Measurements from ENCODE around the gene BSG.
"Not testable (repeated sequence)": the region's sequence is repeated elsewhere in the genome, so short reads cannot be mapped to it uniquely, and the experiment has no call there.

The BSG gene

GRCh38 chr19:584240-585001, 12.0 kb downstream of the BSG start:
- DNase-seq (ENCODE audit: insufficient read length, low spot score), result peak; percentile 91
- TF ChIP-seq PAX5 (IDR thresholded peaks at IDR 0.05; ENCODE audit: insufficient read depth, low read length, severe bottlenecking) (no peak), POLR2A (IDR thresholded peaks at IDR 0.05; ENCODE audit: low read depth, low read length) (peak; percentile 43; the same call in 1 of the 2 replicates), POLR2AphosphoS5 (IDR thresholded peaks at IDR 0.05; ENCODE audit: low read depth, low read length) (peak; percentile 62), POU2F2 (IDR thresholded peaks at IDR 0.05; ENCODE audit: low read depth, low read length) (no peak; the same call in 1 of the 2 replicates), TAF1 (IDR thresholded peaks at IDR 0.05; ENCODE audit: low read depth, low read length) (no peak), SPI1 (IDR thresholded peaks at IDR 0.05; ENCODE audit: low read depth, low read length) (no peak)
- peak; percentile 82 for FAIRE-seq

- FAIRE-seq; DNase-seq (ENCODE audit: insufficient read length, low spot score): not testable (repeated sequence)
Measured at GRCh38 chr19:585146-585545, 12.8 kb downstream of the BSG start.

GRCh38 chr19:585551-586110, 13.2 kb downstream of the BSG start:
- FAIRE-seq (no peak), DNase-seq (ENCODE audit: insufficient read length, low spot score) (no peak)
- TF ChIP-seq PAX5 (IDR thresholded peaks at IDR 0.05; ENCODE audit: insufficient read depth, low read length, severe bottlenecking) (no peak), POLR2AphosphoS5 (IDR thresholded peaks at IDR 0.05; ENCODE audit: low read depth, low read length) (no peak), TAF1 (IDR thresholded peaks at IDR 0.05; ENCODE audit: low read depth, low read length) (no peak), POLR2A (IDR thresholded peaks at IDR 0.05; ENCODE audit: low read depth, low read length) (no peak; the same call in 1 of the 2 replicates), POU2F2 (IDR thresholded peaks at IDR 0.05; ENCODE audit: low read depth, low read length) (no peak), SPI1 (IDR thresholded peaks at IDR 0.05; ENCODE audit: low read depth, low read length) (no peak)

- peak; percentile 62 for DNase-seq (ENCODE audit: insufficient read length, low spot score)
- FAIRE-seq, result no peak
- no peak for TF ChIP-seq SPI1 (IDR thresholded peaks at IDR 0.05; ENCODE audit: low read depth, low read length)
- TF ChIP-seq POLR2AphosphoS5 (IDR thresholded peaks at IDR 0.05; ENCODE audit: low read depth, low read length), result no peak
- no peak for TF ChIP-seq TAF1 (IDR thresholded peaks at IDR 0.05; ENCODE audit: low read depth, low read length)
- no peak for TF ChIP-seq POU2F2 (IDR thresholded peaks at IDR 0.05; ENCODE audit: low read depth, low read length)
- TF ChIP-seq PAX5 (IDR thresholded peaks at IDR 0.05; ENCODE audit: insufficient read depth, low read length, severe bottlenecking), result no peak
- no peak for TF ChIP-seq POLR2A (IDR thresholded peaks at IDR 0.05; ENCODE audit: low read depth, low read length)
Measured at GRCh38 chr19:588093-588740, 15.8 kb downstream of the BSG start.

GRCh38 chr19:588741-589692, 16.6 kb downstream of the BSG start:
- FAIRE-seq (no peak), DNase-seq (ENCODE audit: insufficient read length, low spot score) (no peak)
- no peak for TF ChIP-seq SPI1 (IDR thresholded peaks at IDR 0.05; ENCODE audit: low read depth, low read length)
- TF ChIP-seq POU2F2 (IDR thresholded peaks at IDR 0.05; ENCODE audit: low read depth, low read length), result no peak
- no peak for TF ChIP-seq TAF1 (IDR thresholded peaks at IDR 0.05; ENCODE audit: low read depth, low read length)
- TF ChIP-seq POLR2AphosphoS5 (IDR thresholded peaks at IDR 0.05; ENCODE audit: low read depth, low read length), result no peak
- no peak for TF ChIP-seq PAX5 (IDR thresholded peaks at IDR 0.05; ENCODE audit: insufficient read depth, low read length, severe bottlenecking)
- no peak for TF ChIP-seq POLR2A (IDR thresholded peaks at IDR 0.05; ENCODE audit: low read depth, low read length)

GRCh38 chr19:589693-590395, 17.4 kb downstream of the BSG start, which contains the start of gene HCN2:
Gene HCN2 (plus strand): TSS chr19:589881. CDS start chr19:589946, 65 bp downstream.
- no peak for DNase-seq (ENCODE audit: insufficient read length, low spot score)
- no peak for TF ChIP-seq POU2F2 (IDR thresholded peaks at IDR 0.05; ENCODE audit: low read depth, low read length)
- TF ChIP-seq PAX5 (IDR thresholded peaks at IDR 0.05; ENCODE audit: insufficient read depth, low read length, severe bottlenecking), result no peak
- TF ChIP-seq TAF1 (IDR thresholded peaks at IDR 0.05; ENCODE audit: low read depth, low read length), result no peak
- TF ChIP-seq SPI1 (IDR thresholded peaks at IDR 0.05; ENCODE audit: low read depth, low read length), result no peak
- TF ChIP-seq POLR2A (IDR thresholded peaks at IDR 0.05; ENCODE audit: low read depth, low read length), result no peak
- TF ChIP-seq POLR2AphosphoS5 (IDR thresholded peaks at IDR 0.05; ENCODE audit: low read depth, low read length), result no peak
- FAIRE-seq, result no peak

GRCh38 chr19:590396-590745, 18.0 kb downstream of the BSG start:
- TF ChIP-seq SPI1 (IDR thresholded peaks at IDR 0.05; ENCODE audit: low read depth, low read length) (no peak), POLR2A (IDR thresholded peaks at IDR 0.05; ENCODE audit: low read depth, low read length) (no peak), POU2F2 (IDR thresholded peaks at IDR 0.05; ENCODE audit: low read depth, low read length) (no peak), PAX5 (IDR thresholded peaks at IDR 0.05; ENCODE audit: insufficient read depth, low read length, severe bottlenecking) (no peak), TAF1 (IDR thresholded peaks at IDR 0.05; ENCODE audit: low read depth, low read length) (no peak), POLR2AphosphoS5 (IDR thresholded peaks at IDR 0.05; ENCODE audit: low read depth, low read length) (no peak)
- DNase-seq (ENCODE audit: insufficient read length, low spot score) (no peak), FAIRE-seq (no peak)

- FAIRE-seq (no peak), DNase-seq (ENCODE audit: insufficient read length, low spot score) (no peak)
- no peak for TF ChIP-seq POU2F2 (IDR thresholded peaks at IDR 0.05; ENCODE audit: low read depth, low read length)
- TF ChIP-seq PAX5 (IDR thresholded peaks at IDR 0.05; ENCODE audit: insufficient read depth, low read length, severe bottlenecking), result no peak
- no peak for TF ChIP-seq TAF1 (IDR thresholded peaks at IDR 0.05; ENCODE audit: low read depth, low read length)
- no peak for TF ChIP-seq SPI1 (IDR thresholded peaks at IDR 0.05; ENCODE audit: low read depth, low read length)
- no peak for TF ChIP-seq POLR2A (IDR thresholded peaks at IDR 0.05; ENCODE audit: low read depth, low read length)
- TF ChIP-seq POLR2AphosphoS5 (IDR thresholded peaks at IDR 0.05; ENCODE audit: low read depth, low read length), result no peak
Measured at GRCh38 chr19:590750-591098, 18.3 kb downstream of the BSG start.

Measured in GM12891 (cell line).